ENCODE data around the gene CST1.

DNA sequence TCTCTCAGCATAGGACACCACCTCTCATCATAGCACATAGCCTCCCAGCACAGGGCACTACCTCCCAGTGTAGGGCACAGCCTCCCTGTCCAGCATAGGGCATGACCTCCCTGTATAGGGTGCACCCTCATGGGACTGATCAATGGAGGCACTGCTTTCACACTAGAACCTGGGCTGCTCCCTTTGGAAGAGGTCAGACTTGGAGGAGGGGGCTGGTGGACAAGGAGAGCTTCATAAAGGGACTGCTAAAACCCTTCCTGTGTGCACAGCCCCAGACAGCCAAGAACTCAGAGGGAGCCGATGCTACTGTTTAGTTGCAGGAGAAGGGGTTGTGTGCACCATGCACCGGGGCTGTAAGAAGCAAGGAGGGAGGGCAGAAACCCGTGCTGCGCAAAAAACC is 40.0 kb downstream of the CST1 start:
- TF ChIP-seq, protein P1, sequence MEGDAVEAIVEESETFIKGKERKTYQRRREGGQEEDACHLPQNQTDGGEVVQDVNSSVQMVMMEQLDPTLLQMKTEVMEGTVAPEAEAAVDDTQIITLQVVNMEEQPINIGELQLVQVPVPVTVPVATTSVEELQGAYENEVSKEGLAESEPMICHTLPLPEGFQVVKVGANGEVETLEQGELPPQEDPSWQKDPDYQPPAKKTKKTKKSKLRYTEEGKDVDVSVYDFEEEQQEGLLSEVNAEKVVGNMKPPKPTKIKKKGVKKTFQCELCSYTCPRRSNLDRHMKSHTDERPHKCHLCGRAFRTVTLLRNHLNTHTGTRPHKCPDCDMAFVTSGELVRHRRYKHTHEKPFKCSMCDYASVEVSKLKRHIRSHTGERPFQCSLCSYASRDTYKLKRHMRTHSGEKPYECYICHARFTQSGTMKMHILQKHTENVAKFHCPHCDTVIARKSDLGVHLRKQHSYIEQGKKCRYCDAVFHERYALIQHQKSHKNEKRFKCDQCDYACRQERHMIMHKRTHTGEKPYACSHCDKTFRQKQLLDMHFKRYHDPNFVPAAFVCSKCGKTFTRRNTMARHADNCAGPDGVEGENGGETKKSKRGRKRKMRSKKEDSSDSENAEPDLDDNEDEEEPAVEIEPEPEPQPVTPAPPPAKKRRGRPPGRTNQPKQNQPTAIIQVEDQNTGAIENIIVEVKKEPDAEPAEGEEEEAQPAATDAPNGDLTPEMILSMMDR (IDR thresholded peaks at IDR 0.05): no peak
- TF ChIP-seq POLR2A (IDR thresholded peaks at IDR 0.05): no peak
- TF ChIP-seq POLR2AphosphoS5 (IDR thresholded peaks at IDR 0.05): no peak
- TF ChIP-seq EP300 (IDR thresholded peaks at IDR 0.05): no peak

Data from upper lobe of left lung (tissue), 4 donors.